Mucosa of descending colon (tissue), 3 donors: ENCODE results near the gene HOXC11. TPM values are rescaled to one million over a fixed set of nuclear protein-coding genes. Genes with fewer than 3 reads are reported as not detected.

Source experiments
- ATAC-seq: fragments of 200-7000 bp; cut with Tn5 transposase; one replicate; pipeline ENCODE4 v1.9.1; 2020; ENCODE audit warnings: mild to moderate bottlenecking, moderate library complexity
- DNase-seq, 3 donors: peaks; one replicate each; pipeline ENCODE4 v3.0.0-alpha.2; 2020
- H3K36me3 ChIP-seq: fragments of 200-600 bp; one replicate; pipeline ENCODE4 v1.8.0; 2021; ENCODE audit warnings: low read depth, mild to moderate bottlenecking
- H3K4me1 ChIP-seq: fragments of 200-600 bp; one replicate; pipeline ENCODE4 v1.8.0; 2021; ENCODE audit warnings: low read depth, mild to moderate bottlenecking
- H3K4me3 ChIP-seq: fragments of 200-600 bp; one replicate; pipeline ENCODE4 v1.8.0; 2021; ENCODE audit warnings: mild to moderate bottlenecking
- H3K9me3 ChIP-seq: fragments of 200-600 bp; one replicate; pipeline ENCODE4 v1.8.0; 2021; ENCODE audit warnings: mild to moderate bottlenecking
- intact Hi-C, 2 donors: fragments of 100-400 bp; cut with DNase I in 1 of 2; cut with micrococcal nuclease in 1 of 2; formaldehyde crosslinking; loops; one replicate each; pipeline versions ENCODE4 v1.11.0 to v1.11.1; 2022; cut with DNase I, micrococcal nuclease
- total RNA-seq, 3 donors: library from RNA; stranded (reverse); fragmentation: NEBNext Ultra II Directional in 2 of 3; extraction: Animal tissue kit (Norgen Biotek cat#: 25700) in 2 of 3; gene quantifications; one replicate each; pipeline versions ENCODE4 v1.2.1 to v1.2.4, GENCODE V29; 2021 to 2023
- TF ChIP-seq, protein P1 (sequence below): fragments of 200-600 bp; IDR thresholded peaks from one replicate; pipeline ENCODE4 v1.8.0; 2022; ENCODE audit warnings: antibody characterized with exemption, mild to moderate bottlenecking
- donor health status: DM: no; HTN: no; CAD: no; lungs with moderate emphysema.
- donor health status: DM: no; HTN: no; CAD: no.
- donor health status: DM: no; HTN: yes; CAD: no.

The HOXC11 gene
- total RNA-seq, 3 donors from 2014 or later, result not detected

DNA sequence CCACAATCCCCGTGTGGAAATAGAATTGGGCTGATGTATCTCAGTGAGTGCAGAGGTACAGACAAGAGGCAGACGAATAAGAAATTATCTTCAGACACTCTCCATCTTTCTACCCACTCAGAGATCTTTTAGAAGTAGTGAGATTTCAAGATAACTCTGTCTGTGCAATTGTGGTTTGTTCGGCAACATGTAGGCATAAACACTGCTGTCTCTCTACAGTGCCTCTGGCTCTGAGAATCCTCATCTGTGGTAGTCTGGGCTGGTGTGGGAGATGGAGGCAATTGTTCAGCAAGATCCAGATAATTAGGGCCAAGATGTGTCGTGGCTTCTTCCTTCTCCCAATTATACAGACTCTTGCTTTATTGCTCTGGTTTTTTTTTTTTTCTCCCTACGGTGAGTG is 31.2 kb upstream of the HOXC11 start:
- H3K4me3 ChIP-seq, result no peak overlapping the region
- no peaks in the 10 kb centered on the region for H3K4me1 ChIP-seq
- no peak for DNase-seq
- H3K36me3 ChIP-seq, result no peaks in the 10 kb centered on the region
- TF ChIP-seq, protein P1, sequence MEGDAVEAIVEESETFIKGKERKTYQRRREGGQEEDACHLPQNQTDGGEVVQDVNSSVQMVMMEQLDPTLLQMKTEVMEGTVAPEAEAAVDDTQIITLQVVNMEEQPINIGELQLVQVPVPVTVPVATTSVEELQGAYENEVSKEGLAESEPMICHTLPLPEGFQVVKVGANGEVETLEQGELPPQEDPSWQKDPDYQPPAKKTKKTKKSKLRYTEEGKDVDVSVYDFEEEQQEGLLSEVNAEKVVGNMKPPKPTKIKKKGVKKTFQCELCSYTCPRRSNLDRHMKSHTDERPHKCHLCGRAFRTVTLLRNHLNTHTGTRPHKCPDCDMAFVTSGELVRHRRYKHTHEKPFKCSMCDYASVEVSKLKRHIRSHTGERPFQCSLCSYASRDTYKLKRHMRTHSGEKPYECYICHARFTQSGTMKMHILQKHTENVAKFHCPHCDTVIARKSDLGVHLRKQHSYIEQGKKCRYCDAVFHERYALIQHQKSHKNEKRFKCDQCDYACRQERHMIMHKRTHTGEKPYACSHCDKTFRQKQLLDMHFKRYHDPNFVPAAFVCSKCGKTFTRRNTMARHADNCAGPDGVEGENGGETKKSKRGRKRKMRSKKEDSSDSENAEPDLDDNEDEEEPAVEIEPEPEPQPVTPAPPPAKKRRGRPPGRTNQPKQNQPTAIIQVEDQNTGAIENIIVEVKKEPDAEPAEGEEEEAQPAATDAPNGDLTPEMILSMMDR, result no peak
- intact Hi-C loops, result no loop called here
- no peaks in the 10 kb centered on the region for H3K9me3 ChIP-seq
- ATAC-seq, result no peak

DNA sequence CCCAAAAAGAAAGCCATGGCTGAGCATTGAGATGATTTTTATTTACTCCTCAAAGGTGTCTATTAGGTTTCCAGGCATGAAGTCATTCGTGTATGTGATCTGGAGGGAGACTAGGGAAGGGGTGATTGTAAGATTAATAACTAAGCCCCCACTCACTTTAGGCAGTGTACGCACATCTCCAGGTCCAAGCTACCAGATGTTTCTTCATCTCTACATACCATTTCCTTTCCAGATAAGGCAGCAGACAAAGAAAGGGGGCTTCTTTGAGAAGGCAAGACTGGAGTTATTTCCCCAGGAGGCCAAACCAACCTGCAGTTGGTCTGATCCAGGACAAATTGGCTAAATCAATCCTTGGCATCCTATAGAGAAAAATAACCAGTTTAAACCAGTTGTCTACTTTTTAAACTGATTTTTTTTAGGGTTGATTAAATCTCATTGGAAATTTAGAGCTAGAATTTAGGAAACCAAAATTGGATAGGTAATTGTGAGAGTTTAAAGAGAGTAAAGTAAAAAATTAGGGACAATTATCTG is 30.4 kb upstream of the HOXC11 start:
- ATAC-seq (no peak), DNase-seq (no peak)
- TF ChIP-seq, protein P1, result no peak
- intact Hi-C loops, result no loop called here
- Histone ChIP-seq H3K4me1 (no peaks in the 10 kb centered on the region), H3K9me3 (no peaks in the 10 kb centered on the region), H3K36me3 (no peaks in the 10 kb centered on the region), H3K4me3 (no peak overlapping the region)

DNA sequence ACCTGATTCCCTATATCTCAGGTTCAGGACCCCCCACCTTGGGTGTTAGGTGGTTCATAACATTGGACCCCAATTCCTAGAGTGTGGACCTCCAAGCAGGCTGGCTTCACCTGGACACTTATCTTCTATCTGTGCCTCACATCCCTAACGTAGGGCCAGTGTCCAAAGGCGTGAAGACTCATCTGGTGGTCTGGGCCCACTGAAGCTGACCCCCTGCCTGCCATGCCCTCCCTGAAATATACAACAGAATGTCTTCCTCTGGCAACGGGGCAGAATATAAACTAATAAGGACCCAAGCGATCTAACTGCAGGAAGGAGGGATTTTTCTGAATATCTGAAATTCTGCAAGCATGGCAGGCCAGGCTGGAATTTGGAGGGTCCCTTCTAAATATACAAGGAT is 28.7 kb upstream of the HOXC11 start:
- TF ChIP-seq, protein P1, result no peak
- DNase-seq (no peak), ATAC-seq (no peak)
- intact Hi-C loops, result no loop called here
- no peaks in the 10 kb centered on the region for H3K4me1 ChIP-seq
- H3K36me3 ChIP-seq, result no peaks in the 10 kb centered on the region
- no peak overlapping the region for H3K4me3 ChIP-seq
- no peaks in the 10 kb centered on the region for H3K9me3 ChIP-seq

DNA sequence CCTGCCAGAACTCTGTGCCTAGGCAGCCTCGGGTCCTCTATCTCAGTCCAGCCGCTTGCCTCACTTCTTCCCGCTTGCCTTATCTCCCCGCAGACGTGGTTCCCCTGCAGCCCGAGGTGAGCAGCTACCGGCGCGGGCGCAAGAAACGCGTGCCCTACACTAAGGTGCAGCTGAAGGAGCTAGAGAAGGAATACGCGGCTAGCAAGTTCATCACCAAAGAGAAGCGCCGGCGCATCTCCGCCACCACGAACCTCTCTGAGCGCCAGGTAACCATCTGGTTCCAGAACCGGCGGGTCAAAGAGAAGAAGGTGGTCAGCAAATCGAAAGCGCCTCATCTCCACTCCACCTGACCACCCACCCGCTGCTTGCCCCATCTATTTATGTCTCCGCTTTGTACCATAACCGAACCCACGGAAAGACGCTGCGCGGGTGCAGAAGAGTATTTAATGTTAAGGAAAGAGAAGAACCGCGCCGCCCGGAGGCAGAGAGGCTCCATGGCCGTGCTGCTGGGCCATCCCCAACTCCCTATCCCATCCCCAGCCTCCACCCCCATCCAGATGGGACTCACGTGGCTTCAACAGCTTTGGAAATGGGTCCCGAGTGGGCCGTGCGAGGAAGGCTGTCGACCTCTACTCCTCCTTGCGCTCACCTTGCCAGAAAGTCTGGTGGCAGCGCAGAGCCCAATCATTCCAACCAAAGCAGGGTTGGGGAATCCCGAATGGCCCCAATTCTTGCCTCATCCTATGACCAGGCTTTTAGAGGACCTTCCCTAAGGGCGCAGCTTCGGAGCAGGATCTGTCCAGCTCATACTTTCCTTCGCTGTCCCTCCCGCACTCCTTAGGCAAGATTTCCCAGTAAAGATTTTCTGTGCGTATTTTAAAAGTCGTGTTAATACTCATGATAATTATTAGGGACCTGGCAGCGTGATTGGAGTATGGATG is 27.7 kb upstream of the HOXC11 start:
- ATAC-seq (no peak), DNase-seq (no peak)
- Histone ChIP-seq H3K4me1 (no peaks in the 10 kb centered on the region), H3K4me3 (no peak overlapping the region), H3K36me3 (no peaks in the 10 kb centered on the region), H3K9me3 (no peaks in the 10 kb centered on the region)
- TF ChIP-seq, protein P1, result no peak
- intact Hi-C loops, result no loop called here

DNA sequence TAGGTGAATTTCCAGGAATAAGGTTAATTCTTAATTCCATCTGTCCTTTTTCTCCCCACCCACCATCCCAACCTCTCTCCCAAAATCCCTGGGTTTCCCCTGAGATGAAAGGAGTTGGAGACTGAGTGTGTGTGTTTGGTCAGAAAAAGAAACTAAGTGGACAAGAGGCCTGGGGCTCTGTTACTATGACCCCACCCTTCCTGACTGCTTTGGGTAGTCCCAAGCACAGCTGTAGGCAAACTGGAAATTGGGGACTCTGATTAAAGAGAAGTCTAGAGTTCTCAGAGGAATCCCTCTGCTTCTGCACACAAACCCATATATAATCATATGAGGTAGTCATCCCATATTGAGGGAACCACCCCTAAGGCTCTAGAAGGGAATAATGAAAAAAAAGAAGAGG is 25.2 kb upstream of the HOXC11 start:
- no peaks in the 10 kb centered on the region for H3K36me3 ChIP-seq
- H3K4me3 ChIP-seq, result no peak overlapping the region
- H3K9me3 ChIP-seq, result no peaks in the 10 kb centered on the region
- DNase-seq, result no peak
- TF ChIP-seq, protein P1, result no peak
- ATAC-seq, result no peak
- intact Hi-C loops, result no loop called here
- H3K4me1 ChIP-seq, result no peaks in the 10 kb centered on the region
